CD14-positive monocyte (primary cell): ENCODE results near the gene CARD16. TPM values are rescaled to one million over a fixed set of nuclear protein-coding genes. Genes with fewer than 3 reads are reported as not detected.
"Not testable (repeated sequence)": the region's sequence is repeated elsewhere in the genome, so short reads cannot be mapped to it uniquely, and the experiment has no call there.

ENCODE experiments used
- DNase-seq, 3 donors: peaks; one replicate each; pipeline ENCODE4 v3.0.0-alpha.2; 2011 to 2022
- H2AFZ ChIP-seq: 2 replicates; pipeline ENCODE4 v1.6.0; 2012; ENCODE audit warnings: mild to moderate bottlenecking, low read depth, low read length, inconsistent platforms; ENCODE audit not compliant: insufficient read depth, poor library complexity, severe bottlenecking
- H3K27ac ChIP-seq, 2 donors: 1 replicate in 1 of 2; 2 replicates in 1 of 2; pipeline ENCODE4 v1.5.1; 2012 to 2013; ENCODE audit warnings: low read length in 2 of 2, control low read depth in 1 of 2, inconsistent platforms in 1 of 2, low read depth in 1 of 2, mild to moderate bottlenecking in 1 of 2
- H3K27me3 ChIP-seq, 2 donors: one replicate each; pipeline versions ENCODE4 v1.6.0 to v1.6.1; 2011 to 2013; ENCODE audit warnings: low read length in 2 of 2; ENCODE audit not compliant: control insufficient read depth in 2 of 2, insufficient read depth in 2 of 2
- H3K36me3 ChIP-seq, 2 donors: replicated peaks in 1 of 2; 1 replicate in 1 of 2; 2 replicates in 1 of 2; pipeline versions ENCODE4 v1.5.1 to v1.6.1; 2012 to 2013; ENCODE audit warnings: low read length in 2 of 2, control low read depth in 1 of 2, inconsistent platforms in 1 of 2, mild to moderate bottlenecking in 1 of 2; ENCODE audit not compliant: insufficient read depth in 2 of 2, control insufficient read depth in 1 of 2
- H3K4me1 ChIP-seq, 2 donors: 1 replicate in 1 of 2; 2 replicates in 1 of 2; pipeline versions ENCODE4 v1.5.1 to v1.6.1; 2012 to 2013; ENCODE audit warnings: low read length in 2 of 2, control low read depth in 1 of 2, inconsistent platforms in 1 of 2, mild to moderate bottlenecking in 1 of 2, moderate library complexity in 1 of 2; ENCODE audit not compliant: insufficient read depth in 2 of 2, control insufficient read depth in 1 of 2
- H3K4me2 ChIP-seq: replicated peaks from 2 replicates; pipeline ENCODE3; 2012; ENCODE audit warnings: low read length, moderate library complexity, mild to moderate bottlenecking; ENCODE audit not compliant: poor library complexity, severe bottlenecking; ENCODE audit errors: extremely low read depth
- H3K4me3 ChIP-seq, 3 experiments: fragments of 200-600 bp in 1 of 3; sonication (generic) in 1 of 3; replicated peaks in 1 of 3; 1 replicate in 2 of 3; 2 replicates in 1 of 3; pipeline ENCODE4 v1.5.1; 2011 to 2013; ENCODE audit warnings: low read length in 3 of 3, mild to moderate bottlenecking in 3 of 3, control low read depth in 2 of 3, low read depth in 2 of 3, inconsistent platforms in 1 of 3, moderate library complexity in 1 of 3
- H3K79me2 ChIP-seq: 2 replicates; pipeline ENCODE4 v1.6.0; 2012; ENCODE audit warnings: mild to moderate bottlenecking, control low read depth, inconsistent platforms, low read length, moderate library complexity; ENCODE audit not compliant: insufficient read depth
- H3K9ac ChIP-seq: 2 replicates; pipeline ENCODE4 v1.6.0; 2017; ENCODE audit warnings: low read length, mild to moderate bottlenecking; ENCODE audit not compliant: insufficient read depth, poor library complexity, severe bottlenecking
- H3K9me3 ChIP-seq, 2 donors: replicated peaks in 1 of 2; 1 replicate in 1 of 2; 2 replicates in 1 of 2; pipeline versions ENCODE4 v1.5.1 to v1.6.1; 2012 to 2013; ENCODE audit warnings: low read length in 2 of 2, control low read depth in 1 of 2; ENCODE audit not compliant: control insufficient read depth in 1 of 2, insufficient read depth in 1 of 2
- H4K20me1 ChIP-seq: 2 replicates; pipeline ENCODE4 v1.6.0; 2012; ENCODE audit warnings: mild to moderate bottlenecking, low read length, control low read depth, moderate library complexity; ENCODE audit not compliant: insufficient read depth
- H3K27ac Mint-ChIP-seq, 7 donors: one replicate each; pipeline ENCODE4 v1.8.0; 2020; ENCODE audit warnings: mild to moderate bottlenecking in 7 of 7, mixed read lengths in 7 of 7, moderate library complexity in 6 of 7, inconsistent platforms in 2 of 7
- H3K27me3 Mint-ChIP-seq, 3 donors: one replicate each; pipeline ENCODE4 v1.8.0; 2021 to 2022; ENCODE audit warnings: low read depth in 3 of 3, mild to moderate bottlenecking in 3 of 3, mixed read lengths in 3 of 3, moderate library complexity in 3 of 3, inconsistent platforms in 1 of 3
- H3K36me3 Mint-ChIP-seq, 2 donors: one replicate each; pipeline ENCODE4 v1.8.0; 2020; ENCODE audit warnings: mixed read lengths in 2 of 2, inconsistent platforms in 1 of 2, mild to moderate bottlenecking in 1 of 2
- H3K4me1 Mint-ChIP-seq: one replicate; pipeline ENCODE4 v1.8.0; 2020; ENCODE audit warnings: mild to moderate bottlenecking, mixed read lengths
- H3K4me3 Mint-ChIP-seq, 2 donors: one replicate each; pipeline ENCODE4 v1.8.0; 2020; ENCODE audit warnings: mild to moderate bottlenecking in 2 of 2, mixed read lengths in 2 of 2, moderate library complexity in 1 of 2
- H3K9me3 Mint-ChIP-seq, 7 donors: one replicate each; pipeline ENCODE4 v1.8.0; 2020 to 2022; ENCODE audit warnings: mixed read lengths in 7 of 7, mild to moderate bottlenecking in 6 of 7, moderate library complexity in 6 of 7, inconsistent platforms in 2 of 7
- WGBS: methylation state at CpG from one replicate; pipeline ENCODE4 v1.1.5; 2013; ENCODE audit warnings: missing lambda C conversion rate; ENCODE audit not compliant: insufficient coverage; 5-methylcytosine and 5-hydroxymethylcytosine counted together
- intact Hi-C, 2 donors: fragments of 100-400 bp; cut with micrococcal nuclease; formaldehyde crosslinking; loops; one replicate each; pipeline versions ENCODE4 v1.15.0 to v1.15.1; 2023
- polyA plus RNA-seq, 3 donors: library from polyadenylated mRNA; depleted of rRNA in 1 of 3; unstranded in 2 of 3; stranded (reverse) in 1 of 3; fragments of 300-500 nt in 2 of 3; fragments of >200 nt in 1 of 3; fragmentation: Illumina TruSeq in 2 of 3; gene quantifications; 1 replicate in 2 of 3; 2 replicates in 1 of 3; pipeline ENCODE4 v1.2.3, GENCODE V29; 2012 to 2021
- TF ChIP-seq, protein P1 (sequence below): fragments of 200-600 bp; IDR thresholded peaks from one replicate; pipeline ENCODE4 v1.8.0; 2022; ENCODE audit warnings: antibody characterized with exemption, mild to moderate bottlenecking

The CARD16 gene
- polyA plus RNA-seq, 3 donors: 294 to 731 (median 671) TPM

GRCh38 chr11:105063245-105063941 is 18.3 kb upstream of the CARD16 start:
- H3K4me1 ChIP-seq, H3K36me3 ChIP-seq, H2AFZ ChIP-seq, H3K9ac ChIP-seq, H3K4me3 ChIP-seq, H4K20me1 ChIP-seq, H3K9me3 Mint-ChIP-seq, H3K27ac Mint-ChIP-seq, H3K4me3 Mint-ChIP-seq, H3K27ac ChIP-seq, H3K27me3 ChIP-seq, intact Hi-C loops, H3K9me3 ChIP-seq, H3K27me3 Mint-ChIP-seq, H3K4me1 Mint-ChIP-seq, DNase-seq, H3K4me2 ChIP-seq, H3K79me2 ChIP-seq, H3K36me3 Mint-ChIP-seq: not testable (repeated sequence)
- 50% methylated on average over 2 of the region's 9 CpGs for WGBS

DNA sequence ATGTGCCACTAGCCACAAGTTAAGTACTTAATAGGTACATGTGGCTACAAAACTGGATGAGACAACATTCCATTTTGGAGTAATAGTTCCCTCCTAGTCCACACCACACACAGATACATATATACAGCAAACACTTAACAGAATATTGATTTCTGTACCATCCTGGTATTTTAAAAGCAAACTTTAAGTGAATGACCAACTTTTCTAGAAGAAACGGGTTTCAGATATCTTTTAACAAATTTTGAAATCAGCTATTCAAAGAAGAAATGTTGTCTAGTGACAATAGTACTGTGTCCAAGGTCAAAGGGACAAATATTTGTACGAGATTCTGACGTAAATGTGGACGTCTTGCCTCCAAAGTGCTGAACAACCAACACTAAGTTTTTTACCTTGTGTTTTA is 12.3 kb upstream of the CARD16 start:
- WGBS: no CpG with 5 or more reads among the region's 4 CpGs
- TF ChIP-seq, protein P1, sequence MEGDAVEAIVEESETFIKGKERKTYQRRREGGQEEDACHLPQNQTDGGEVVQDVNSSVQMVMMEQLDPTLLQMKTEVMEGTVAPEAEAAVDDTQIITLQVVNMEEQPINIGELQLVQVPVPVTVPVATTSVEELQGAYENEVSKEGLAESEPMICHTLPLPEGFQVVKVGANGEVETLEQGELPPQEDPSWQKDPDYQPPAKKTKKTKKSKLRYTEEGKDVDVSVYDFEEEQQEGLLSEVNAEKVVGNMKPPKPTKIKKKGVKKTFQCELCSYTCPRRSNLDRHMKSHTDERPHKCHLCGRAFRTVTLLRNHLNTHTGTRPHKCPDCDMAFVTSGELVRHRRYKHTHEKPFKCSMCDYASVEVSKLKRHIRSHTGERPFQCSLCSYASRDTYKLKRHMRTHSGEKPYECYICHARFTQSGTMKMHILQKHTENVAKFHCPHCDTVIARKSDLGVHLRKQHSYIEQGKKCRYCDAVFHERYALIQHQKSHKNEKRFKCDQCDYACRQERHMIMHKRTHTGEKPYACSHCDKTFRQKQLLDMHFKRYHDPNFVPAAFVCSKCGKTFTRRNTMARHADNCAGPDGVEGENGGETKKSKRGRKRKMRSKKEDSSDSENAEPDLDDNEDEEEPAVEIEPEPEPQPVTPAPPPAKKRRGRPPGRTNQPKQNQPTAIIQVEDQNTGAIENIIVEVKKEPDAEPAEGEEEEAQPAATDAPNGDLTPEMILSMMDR: no peak

More for the DNA sequence above, 12.3 kb upstream of the CARD16 start:
- H3K27me3 ChIP-seq: no peaks in the 10 kb centered on the region
- H3K4me1 Mint-ChIP-seq: peaks cover 17% of the 10 kb centered on the region
- H3K9ac ChIP-seq: no peak overlapping the region
- peaks cover 0 to 2% (median 0%) of the 10 kb centered on the region in 7 donors for H3K9me3 Mint-ChIP-seq
- no peak overlapping the region for H3K27ac Mint-ChIP-seq
- H3K4me1 ChIP-seq: no peaks in the 10 kb centered on the region
- H3K4me3 ChIP-seq: no peak overlapping the region
- intact Hi-C loops: loop anchor here in 1 of 2 donors (5.0 kb wide), 1 partner anchor 40 kb away; no protein-coding TSS in a partner anchor
- H3K4me2 ChIP-seq: no peak overlapping the region
- no peaks in the 10 kb centered on the region for H3K27me3 Mint-ChIP-seq
- no peaks in the 10 kb centered on the region for H4K20me1 ChIP-seq
- no peaks in the 10 kb centered on the region for H3K79me2 ChIP-seq
- no peak overlapping the region for H3K27ac ChIP-seq
- no peak overlapping the region for H2AFZ ChIP-seq
- no peak overlapping the region for H3K4me3 Mint-ChIP-seq
- H3K36me3 ChIP-seq: no peaks in the 10 kb centered on the region
- no peaks in the 10 kb centered on the region for H3K36me3 Mint-ChIP-seq
- no peak for DNase-seq
- no peaks in the 10 kb centered on the region for H3K9me3 ChIP-seq
